DMS 273 (cell line): Measurements from ENCODE around the gene KNDC1.
"Not testable (repeated sequence)": the region's sequence is repeated elsewhere in the genome, so short reads cannot be mapped to it uniquely, and the experiment has no call there.

Source experiments
- DNase-seq: peaks from one replicate; lab custom pipeline; 2025; ENCODE audit not compliant: unreplicated experiment; lab: John Stamatoyannopoulos, UW

KNDC1 gene

GRCh38 chr10:133218891-133219290 is 58.9 kb downstream of the KNDC1 start:
- no peak for DNase-seq

GRCh38 chr10:133219782-133220181 is 59.8 kb downstream of the KNDC1 start:
- DNase-seq: no peak

GRCh38 chr10:133221331-133221730 is 61.3 kb downstream of the KNDC1 start:
- no peak for DNase-seq

- DNase-seq: not testable (repeated sequence)
These were observed 61.7 kb downstream of the KNDC1 start for GRCh38 chr10:133221756-133222155.

GRCh38 chr10:133224076-133224475 is 64.1 kb downstream of the KNDC1 start:
- no peak for DNase-seq

- no peak for DNase-seq
These were observed 64.8 kb downstream of the KNDC1 start for GRCh38 chr10:133224756-133225372.

- no peak for DNase-seq
These were observed 65.7 kb downstream of the KNDC1 start for GRCh38 chr10:133225707-133226191.

- DNase-seq: no peak
These were observed 66.3 kb downstream of the KNDC1 start for GRCh38 chr10:133226251-133226808.

- DNase-seq: no peak
These were observed 67.2 kb downstream of the KNDC1 start for GRCh38 chr10:133227256-133227655.

GRCh38 chr10:133229265-133230043 is 69.4 kb downstream of the KNDC1 start:
- DNase-seq: no peak

GRCh38 chr10:133230044-133230361 is 70.0 kb downstream of the KNDC1 start, which contains the start of gene UTF1:
UTF1 (plus strand) TSS chr10:133230217; CDS start chr10:133230289, 72 bp downstream.
- no peak for DNase-seq

- peak; percentile 47 for DNase-seq
These were observed 70.6 kb downstream of the KNDC1 start for GRCh38 chr10:133230387-133231195.

- DNase-seq: no peak
These were observed 71.4 kb downstream of the KNDC1 start for GRCh38 chr10:133231244-133231945.

GRCh38 chr10:133231946-133232574 is 72.0 kb downstream of the KNDC1 start:
- DNase-seq: no peak

- not testable (repeated sequence) for DNase-seq
These were observed 74.8 kb downstream of the KNDC1 start for GRCh38 chr10:133234796-133235195.

GRCh38 chr10:133235265-133235855 is 75.3 kb downstream of the KNDC1 start:
- no peak for DNase-seq

- DNase-seq: no peak
These were observed 75.9 kb downstream of the KNDC1 start for GRCh38 chr10:133235932-133236331.

GRCh38 chr10:133236401-133237240 is 76.6 kb downstream of the KNDC1 start:
- no peak for DNase-seq

GRCh38 chr10:133237241-133237587 is 77.2 kb downstream of the KNDC1 start:
- DNase-seq: no peak
